ENCODE measurements around the gene LNPEP.

Gene LNPEP

DNA sequence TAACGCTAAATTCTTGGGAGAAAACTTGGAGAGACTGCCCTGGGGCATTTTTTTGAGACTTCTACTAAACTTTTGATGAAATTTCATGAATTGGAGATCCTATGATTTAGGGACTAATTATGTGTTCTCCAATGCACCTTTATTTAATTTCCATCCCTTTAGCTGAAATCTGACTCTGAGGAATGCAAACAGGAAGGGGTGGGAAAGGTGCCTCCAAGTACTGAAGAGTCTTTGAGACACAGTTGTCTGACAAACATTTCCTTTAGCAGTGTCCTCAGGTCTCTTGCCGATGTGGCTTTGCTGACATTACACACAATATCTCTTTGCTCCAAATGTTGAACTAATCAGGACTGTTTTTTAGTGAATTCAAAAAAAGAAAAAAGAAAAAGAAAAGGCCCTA is 129.6 kb downstream of the LNPEP start:
- no peaks in the 10 kb centered on the region for H4K20me1 ChIP-seq (ENCODE audit: low read depth, low read length)
- no peaks in the 10 kb centered on the region for H3K9me3 ChIP-seq (ENCODE audit: insufficient read depth, low read length)
- no peaks in the 10 kb centered on the region for H3F3A ChIP-seq (ENCODE audit: insufficient read depth)
- H3K27ac ChIP-seq (ENCODE audit: low read depth, low read length), result no peak overlapping the region
- H3K79me2 ChIP-seq (ENCODE audit: insufficient read depth, low read length), result no peaks in the 10 kb centered on the region
- H2AFZ ChIP-seq (ENCODE audit: low read depth, low read length, severe bottlenecking), result no peak overlapping the region
- no peak overlapping the region for H3K4me3 ChIP-seq (ENCODE audit: insufficient read depth, low read length, poor library complexity, severe bottlenecking)
- H3K27me3 ChIP-seq (ENCODE audit: low read length), result no peaks in the 10 kb centered on the region
- TF ChIP-seq EZH2phosphoT487 (conservative IDR thresholded peaks at IDR 0.05; ENCODE audit: low read length), result no peak
- TF ChIP-seq, protein P1, sequence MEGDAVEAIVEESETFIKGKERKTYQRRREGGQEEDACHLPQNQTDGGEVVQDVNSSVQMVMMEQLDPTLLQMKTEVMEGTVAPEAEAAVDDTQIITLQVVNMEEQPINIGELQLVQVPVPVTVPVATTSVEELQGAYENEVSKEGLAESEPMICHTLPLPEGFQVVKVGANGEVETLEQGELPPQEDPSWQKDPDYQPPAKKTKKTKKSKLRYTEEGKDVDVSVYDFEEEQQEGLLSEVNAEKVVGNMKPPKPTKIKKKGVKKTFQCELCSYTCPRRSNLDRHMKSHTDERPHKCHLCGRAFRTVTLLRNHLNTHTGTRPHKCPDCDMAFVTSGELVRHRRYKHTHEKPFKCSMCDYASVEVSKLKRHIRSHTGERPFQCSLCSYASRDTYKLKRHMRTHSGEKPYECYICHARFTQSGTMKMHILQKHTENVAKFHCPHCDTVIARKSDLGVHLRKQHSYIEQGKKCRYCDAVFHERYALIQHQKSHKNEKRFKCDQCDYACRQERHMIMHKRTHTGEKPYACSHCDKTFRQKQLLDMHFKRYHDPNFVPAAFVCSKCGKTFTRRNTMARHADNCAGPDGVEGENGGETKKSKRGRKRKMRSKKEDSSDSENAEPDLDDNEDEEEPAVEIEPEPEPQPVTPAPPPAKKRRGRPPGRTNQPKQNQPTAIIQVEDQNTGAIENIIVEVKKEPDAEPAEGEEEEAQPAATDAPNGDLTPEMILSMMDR (IDR thresholded peaks at IDR 0.05; ENCODE audit: insufficient read depth, low read length, poor library complexity, severe bottlenecking), result no peak
- no peaks in the 10 kb centered on the region for H3K36me3 ChIP-seq (ENCODE audit: low read length)
- H3K4me2 ChIP-seq (ENCODE audit: low read depth, low read length, poor library complexity, severe bottlenecking), result no peak overlapping the region
- no peak overlapping the region for H3K9ac ChIP-seq (ENCODE audit: low read length)
- H3K9me2 ChIP-seq (replicated peaks; ENCODE audit: insufficient read depth, low read length), result no peaks in the 10 kb centered on the region

DNA sequence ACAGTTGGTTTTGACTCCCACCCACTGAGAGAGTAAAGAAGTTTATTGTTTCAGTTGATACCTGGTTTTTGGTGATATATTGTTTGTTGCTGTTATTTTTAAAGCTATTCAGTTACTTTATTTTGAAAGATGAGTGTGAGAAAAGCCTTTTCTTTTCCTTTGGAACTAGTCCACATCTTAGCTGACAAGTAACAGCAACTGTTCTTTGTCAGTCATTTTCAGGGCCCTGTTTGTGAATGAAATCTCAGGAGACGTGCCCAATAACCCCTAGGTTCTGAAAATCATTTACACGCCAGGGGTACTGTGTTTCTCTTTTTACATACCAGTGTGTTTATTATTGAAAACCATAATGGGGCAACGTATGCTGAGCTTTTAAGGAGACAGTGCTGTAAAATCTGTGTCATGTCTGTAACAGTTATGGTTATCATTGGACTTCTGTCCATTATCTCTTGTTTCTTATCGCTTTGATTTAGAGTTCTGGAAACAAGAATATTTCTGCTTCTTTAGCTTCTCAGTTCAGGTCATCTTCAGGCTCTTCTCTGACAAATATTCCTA is 131.5 kb downstream of the LNPEP start:
- Histone ChIP-seq H3K79me2 (ENCODE audit: insufficient read depth, low read length) (no peaks in the 10 kb centered on the region), H3K27ac (ENCODE audit: low read depth, low read length) (no peak overlapping the region), H3K36me3 (ENCODE audit: low read length) (no peaks in the 10 kb centered on the region), H3K4me3 (ENCODE audit: insufficient read depth, low read length, poor library complexity, severe bottlenecking) (no peak overlapping the region), H4K20me1 (ENCODE audit: low read depth, low read length) (no peaks in the 10 kb centered on the region), H3K9ac (ENCODE audit: low read length) (no peak overlapping the region), H3K27me3 (ENCODE audit: low read length) (no peaks in the 10 kb centered on the region), H3K9me2 (replicated peaks; ENCODE audit: insufficient read depth, low read length) (no peaks in the 10 kb centered on the region), H3K9me3 (ENCODE audit: insufficient read depth, low read length) (no peaks in the 10 kb centered on the region), H2AFZ (ENCODE audit: low read depth, low read length, severe bottlenecking) (no peak overlapping the region), H3F3A (ENCODE audit: insufficient read depth) (no peaks in the 10 kb centered on the region), H3K4me2 (ENCODE audit: low read depth, low read length, poor library complexity, severe bottlenecking) (no peak overlapping the region)
- TF ChIP-seq EZH2phosphoT487 (conservative IDR thresholded peaks at IDR 0.05; ENCODE audit: low read length), result no peak
- TF ChIP-seq, protein P1 (IDR thresholded peaks at IDR 0.05; ENCODE audit: insufficient read depth, low read length, poor library complexity, severe bottlenecking), result no peak

DNA sequence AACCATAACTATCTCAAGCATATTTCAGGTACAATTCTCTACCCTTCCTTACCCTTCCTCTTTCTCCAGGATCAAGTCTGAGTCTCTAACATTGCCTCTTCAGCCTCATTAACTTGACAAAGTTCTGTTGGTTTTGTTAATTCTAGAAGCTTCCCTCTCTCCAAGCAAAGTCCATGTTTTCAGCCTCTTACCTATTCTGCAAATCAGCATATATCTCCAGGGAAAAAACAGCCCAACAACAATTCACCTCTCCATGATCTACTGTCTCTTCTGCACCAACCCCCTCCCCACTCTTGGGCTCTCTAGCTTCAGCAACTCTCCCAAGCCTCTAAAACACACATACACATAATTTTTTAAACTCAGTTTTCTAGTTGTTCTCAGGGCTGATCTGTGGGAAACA is 134.4 kb downstream of the LNPEP start:
- no peaks in the 10 kb centered on the region for H4K20me1 ChIP-seq (ENCODE audit: low read depth, low read length)
- H3K27me3 ChIP-seq (ENCODE audit: low read length), result no peaks in the 10 kb centered on the region
- H3F3A ChIP-seq (ENCODE audit: insufficient read depth), result no peaks in the 10 kb centered on the region
- H3K4me2 ChIP-seq (ENCODE audit: low read depth, low read length, poor library complexity, severe bottlenecking), result no peak overlapping the region
- TF ChIP-seq, protein P1 (IDR thresholded peaks at IDR 0.05; ENCODE audit: insufficient read depth, low read length, poor library complexity, severe bottlenecking), result no peak
- no peak for TF ChIP-seq EZH2phosphoT487 (conservative IDR thresholded peaks at IDR 0.05; ENCODE audit: low read length)
- no peaks in the 10 kb centered on the region for H3K9me2 ChIP-seq (replicated peaks; ENCODE audit: insufficient read depth, low read length)
- H3K9ac ChIP-seq (ENCODE audit: low read length), result no peak overlapping the region
- H3K36me3 ChIP-seq (ENCODE audit: low read length), result no peaks in the 10 kb centered on the region
- no peaks in the 10 kb centered on the region for H3K9me3 ChIP-seq (ENCODE audit: insufficient read depth, low read length)
- no peaks in the 10 kb centered on the region for H3K79me2 ChIP-seq (ENCODE audit: insufficient read depth, low read length)
- no peak overlapping the region for H2AFZ ChIP-seq (ENCODE audit: low read depth, low read length, severe bottlenecking)
- H3K27ac ChIP-seq (ENCODE audit: low read depth, low read length), result no peak overlapping the region
- H3K4me3 ChIP-seq (ENCODE audit: insufficient read depth, low read length, poor library complexity, severe bottlenecking), result no peak overlapping the region

Data from SU-DHL-6 (cell line).